H1 (cell line): ENCODE data around the gene SLC6A6. TPM values are rescaled to one million over a fixed set of nuclear protein-coding genes. Genes with fewer than 3 reads are reported as not detected.

Experiments
- CTCF ChIA-PET: fragments of 300-600 bp; sonication (Branson Sonifier 250); formaldehyde crosslinking; loops from one replicate; lab custom pipeline; 2021; ENCODE audit not compliant: partially characterized antibody; lab: Charles Lee
- POLR2A ChIA-PET: fragments of 300-600 bp; sonication (Branson Sonifier 250); formaldehyde crosslinking; loops from one replicate; lab custom pipeline; 2021; ENCODE audit warnings: inconsistent platforms; ENCODE audit not compliant: partially characterized antibody; lab: Charles Lee
- DNase-seq, 2 experiments: peaks; one replicate each; pipeline versions ENCODE4 v3.0.0 to v3.0.0-alpha.2; 2010 to 2022; ENCODE audit warnings: low spot score in 2 of 2, low read depth in 1 of 2, mixed read lengths in 1 of 2
- FAIRE-seq: peaks from 2 replicates; lab custom pipeline; 2011; peaks lifted over from hg19 to GRCh38; lab: Jason Lieb, UNC
- H2AFZ ChIP-seq: 2 replicates; pipeline ENCODE4 v1.8.1; 2012; ENCODE audit warnings: low read length, inconsistent platforms
- H2AK5ac ChIP-seq: 2 replicates; pipeline ENCODE4 v1.6.1; 2013; ENCODE audit warnings: low read depth, low read length
- H2BK120ac ChIP-seq: replicated peaks from 2 replicates; pipeline ENCODE3; 2013; ENCODE audit warnings: low read depth, low read length, inconsistent platforms
- H2BK12ac ChIP-seq: 2 replicates; pipeline ENCODE4 v1.6.1; 2013; ENCODE audit warnings: low read depth, low read length
- H2BK15ac ChIP-seq: 2 replicates; pipeline ENCODE4 v1.6.1; 2013; ENCODE audit warnings: low read length
- H2BK20ac ChIP-seq: 2 replicates; pipeline ENCODE4 v1.6.1; 2013; ENCODE audit warnings: low read length
- H2BK5ac ChIP-seq: 2 replicates; pipeline ENCODE4 v1.6.1; 2013; ENCODE audit warnings: low read depth, low read length
- H3K14ac ChIP-seq: 2 replicates; pipeline ENCODE4 v1.6.1; 2013; ENCODE audit warnings: inconsistent platforms; ENCODE audit not compliant: insufficient read length
- H3K18ac ChIP-seq: 2 replicates; pipeline ENCODE4 v1.6.1; 2013; ENCODE audit warnings: low read length; ENCODE audit errors: extremely low read depth
- H3K23ac ChIP-seq: 2 replicates; pipeline ENCODE4 v1.6.1; 2013; ENCODE audit warnings: inconsistent platforms; ENCODE audit not compliant: insufficient read length
- H3K23me2 ChIP-seq: 2 replicates; pipeline ENCODE4 v1.6.1; 2013; ENCODE audit warnings: low read depth, low read length
- H3K27ac ChIP-seq: 2 replicates; pipeline ENCODE4 v1.6.1; 2011; ENCODE audit warnings: low read depth, low read length, inconsistent platforms
- H3K27me3 ChIP-seq, 4 experiments: replicated peaks in 1 of 4; 1 replicate in 1 of 4; 2 replicates in 3 of 4; pipeline versions ENCODE4 v1.6.1 to v1.8.1; 2011 to 2013; ENCODE audit warnings: low read length in 3 of 4, mild to moderate bottlenecking in 3 of 4, inconsistent platforms in 2 of 4, mixed read lengths in 2 of 4, moderate library complexity in 1 of 4; ENCODE audit not compliant: control insufficient read depth in 3 of 4, insufficient read depth in 3 of 4; ENCODE audit errors: extremely low read depth in 1 of 4
- H3K36me3 ChIP-seq, 4 experiments: 2 replicates each; pipeline versions ENCODE4 v1.6.1 to v1.8.1; 2011 to 2013; ENCODE audit warnings: mild to moderate bottlenecking in 4 of 4, low read length in 3 of 4, moderate library complexity in 2 of 4, control low read depth in 1 of 4, inconsistent platforms in 1 of 4; ENCODE audit not compliant: insufficient read depth in 4 of 4, control insufficient read depth in 2 of 4
- H3K4ac ChIP-seq: replicated peaks from 2 replicates; pipeline ENCODE3; 2013; ENCODE audit warnings: low read length, low read depth, mixed read lengths, inconsistent platforms; ENCODE audit not compliant: insufficient read length
- H3K4me1 ChIP-seq, 4 experiments: replicated peaks in 1 of 4; 1 replicate in 1 of 4; 2 replicates in 3 of 4; pipeline versions ENCODE4 v1.6.1 to v1.8.1; 2011 to 2013; ENCODE audit warnings: low read length in 3 of 4, inconsistent platforms in 2 of 4, mixed read lengths in 1 of 4; ENCODE audit not compliant: insufficient read depth in 4 of 4, control insufficient read depth in 3 of 4
- H3K4me2 ChIP-seq, 2 experiments: 2 replicates each; pipeline versions ENCODE4 v1.6.1 to v1.8.1; 2011 to 2013; ENCODE audit warnings: low read depth in 2 of 2, low read length in 2 of 2, control low read depth in 1 of 2, inconsistent platforms in 1 of 2, mild to moderate bottlenecking in 1 of 2; ENCODE audit not compliant: insufficient read depth in 1 of 2
- H3K4me3 ChIP-seq, 4 experiments: fragments of 200-600, 300-600 bp in 1 of 4; sonication (generic), shearing (Covaris generic), sonication (Bioruptor Twin) in 1 of 4; 2 replicates each; pipeline versions ENCODE4 v1.5.1 to v1.8.1; 2011 to 2016; ENCODE audit warnings: low read length in 4 of 4, low read depth in 3 of 4, control low read depth in 2 of 4, inconsistent platforms in 2 of 4, mild to moderate bottlenecking in 2 of 4, mixed read lengths in 1 of 4, moderate library complexity in 1 of 4; ENCODE audit not compliant: insufficient read depth in 2 of 4; ENCODE audit errors: extremely low read depth in 1 of 4
- H3K56ac ChIP-seq: replicated peaks from 2 replicates; pipeline ENCODE3; 2013; ENCODE audit warnings: low read depth, mild to moderate bottlenecking, mixed read lengths, low read length, inconsistent platforms; ENCODE audit not compliant: insufficient read length
- H3K79me1 ChIP-seq: 2 replicates; pipeline ENCODE4 v1.6.1; 2013; ENCODE audit warnings: low read depth, low read length, control low read depth
- H3K79me2 ChIP-seq, 2 experiments: 2 replicates each; pipeline versions ENCODE4 v1.6.1 to v1.8.1; 2012 to 2013; ENCODE audit warnings: low read length in 2 of 2, mild to moderate bottlenecking in 2 of 2, inconsistent platforms in 1 of 2; ENCODE audit not compliant: insufficient read depth in 2 of 2, control insufficient read depth in 1 of 2
- H3K9ac ChIP-seq, 4 experiments: replicated peaks in 1 of 4; 1 replicate in 1 of 4; 2 replicates in 3 of 4; pipeline versions ENCODE4 v1.6.1 to v1.8.1; 2011 to 2013; ENCODE audit warnings: low read depth in 3 of 4, low read length in 3 of 4, control low read depth in 2 of 4, mild to moderate bottlenecking in 2 of 4, moderate library complexity in 2 of 4, inconsistent platforms in 1 of 4; ENCODE audit errors: extremely low read depth in 1 of 4
- H3K9me3 ChIP-seq, 2 experiments: 2 replicates each; pipeline versions ENCODE4 v1.6.1 to v1.8.1; 2012 to 2013; ENCODE audit warnings: mild to moderate bottlenecking in 2 of 2, moderate library complexity in 2 of 2, control low read depth in 1 of 2, inconsistent platforms in 1 of 2, low read depth in 1 of 2, low read length in 1 of 2, mixed read lengths in 1 of 2; ENCODE audit not compliant: insufficient read depth in 2 of 2
- H4K20me1 ChIP-seq, 2 experiments: replicated peaks in 1 of 2; 2 replicates each; pipeline versions ENCODE3 to v1.8.1; 2011 to 2013; ENCODE audit warnings: inconsistent platforms in 2 of 2, low read length in 2 of 2, mild to moderate bottlenecking in 1 of 2; ENCODE audit not compliant: insufficient read depth in 2 of 2, control insufficient read depth in 1 of 2
- H4K5ac ChIP-seq: 2 replicates; pipeline ENCODE4 v1.6.1; 2013; ENCODE audit warnings: low read length, low read depth, mixed read lengths, inconsistent platforms; ENCODE audit not compliant: insufficient read length
- H4K8ac ChIP-seq: 2 replicates; pipeline ENCODE4 v1.8.0; 2013; ENCODE audit warnings: mild to moderate bottlenecking, moderate library complexity, low read length, inconsistent platforms; ENCODE audit not compliant: insufficient read depth; ENCODE audit errors: extremely low read depth
- H4K91ac ChIP-seq: replicated peaks from 2 replicates; pipeline ENCODE3; 2013; ENCODE audit warnings: low read length, mixed read lengths, inconsistent platforms; ENCODE audit not compliant: insufficient read length
- ASH2L ChIP-seq: fragments of 200-600, 300-600 bp; sonication (generic); IDR thresholded peaks from one replicate; pipeline ENCODE4 v1.7.1; 2017; ENCODE audit warnings: low read length
- CBX8 ChIP-seq: fragments of 300-800, 300-1000 bp; sonication (generic); IDR thresholded peaks from 2 replicates; pipeline ENCODE4 v1.7.1; 2016; ENCODE audit warnings: low read depth, low read length, borderline replicate concordance
- HDAC6 ChIP-seq: IDR thresholded peaks from one replicate; pipeline ENCODE4 v1.7.1; 2012; ENCODE audit warnings: low read depth, mild to moderate bottlenecking, inconsistent platforms, low read length, moderate library complexity
- KDM1A ChIP-seq: fragments of 200-600, 300-600 bp; sonication (generic); IDR thresholded peaks from 2 replicates; pipeline ENCODE4 v1.7.1; 2016; ENCODE audit warnings: mild to moderate bottlenecking, low read length, borderline replicate concordance
- MAFK ChIP-seq: IDR thresholded peaks from 2 replicates; pipeline ENCODE4 v1.6.1; 2012; ENCODE audit warnings: low read depth, mild to moderate bottlenecking, improper control_type of control experiment, low read length
- SP4 ChIP-seq: IDR thresholded peaks from 2 replicates; pipeline ENCODE4 v1.6.1; 2012; ENCODE audit warnings: low read length, inconsistent platforms
- SUZ12 ChIP-seq: fragments of 200-600 bp; sonication (generic); IDR thresholded peaks from 2 replicates; pipeline ENCODE4 v1.6.1; 2012; ENCODE audit warnings: mild to moderate bottlenecking, inconsistent platforms, low read length, moderate library complexity, mixed read lengths
- WGBS, 2 experiments: shearing (Covaris generic) in 1 of 2; methylation state at CpG; one replicate each; pipeline versions ENCODE4 v1.1.6 to v1.1.7; 2013 to 2015; ENCODE audit warnings: low lambda C conversion rate in 2 of 2, mixed read lengths in 2 of 2, inconsistent platforms in 1 of 2, low coverage in 1 of 2, missing lambda C conversion rate in 1 of 2; ENCODE audit not compliant: insufficient replicate concordance in 2 of 2, insufficient coverage in 1 of 2, insufficient read length in 1 of 2; ENCODE audit errors: extremely low coverage in 1 of 2, missing lambda C conversion rate in 1 of 2; 5-methylcytosine and 5-hydroxymethylcytosine counted together
- polyA plus RNA-seq, 7 experiments: library from polyadenylated mRNA; depleted of rRNA in 3 of 7; stranded (reverse) in 5 of 7; unstranded in 2 of 7; fragments of >200 nt in 5 of 7; fragments of 200-250 nt in 2 of 7; gene quantifications; 1 replicate in 5 of 7; 2 replicates in 1 of 7; 4 replicates in 1 of 7; pipeline versions ENCODE4 v1.2.1 to v1.2.3, GENCODE V29; 2011 to 2013; ENCODE audit warnings: missing spikeins in 2 of 7, mixed read lengths in 2 of 7
- total RNA-seq: library from RNA; stranded (reverse); fragmentation: NEBNext Ultra II Directional; extraction: Animal tissue kit (Norgen Biotek cat#: 25700); gene quantifications from 2 replicates; pipeline ENCODE4 v1.2.1, GENCODE V29; 2021

SLC6A6 gene
- total and polyA plus RNA-seq, 2 of the 8 experiments (the other 6 are each of a cell fraction or from before 2014, with no cell fraction given), result 66.2 to 144 TPM

- Histone ChIP-seq H3K4ac (no peak overlapping the region), H3K27ac (no peak overlapping the region), H2BK5ac (no peak overlapping the region), H2AFZ (no peak overlapping the region), H3K9ac (no peak overlapping the region), H3K79me1 (no peaks in the 10 kb centered on the region), H3K27me3 (no peaks in the 10 kb centered on the region), H4K91ac (no peak overlapping the region), H4K20me1 (peaks cover 0 to 15% of the 10 kb centered on the region in 2 experiments), H2BK12ac (no peak overlapping the region), H3K23me2 (no peaks in the 10 kb centered on the region; the same call in 1 of the 2 replicates), H2BK120ac (no peak overlapping the region), H2BK15ac (no peak overlapping the region), H3K9me3 (no peaks in the 10 kb centered on the region), H2AK5ac (no peak overlapping the region), H2BK20ac (no peak overlapping the region), H3K56ac (no peak overlapping the region), H3K4me3 (no peak overlapping the region), H3K36me3 (peaks cover 27 to 75% (median 64%) of the 10 kb centered on the region in 4 experiments), H3K4me2 (no peak overlapping the region), H3K79me2 (no peaks in the 10 kb centered on the region), H3K18ac (no peak overlapping the region), H3K4me1 (peaks cover 0 to 8% (median 2%) of the 10 kb centered on the region in 4 experiments; a peak in 5 of 7 replicates), H4K5ac (no peak overlapping the region), H3K23ac (no peak overlapping the region), H4K8ac (no peak overlapping the region), H3K14ac (no peak overlapping the region)
- DNase-seq (no peak), FAIRE-seq (no peak)
- POLR2A ChIA-PET, result no interaction called here
- CTCF ChIA-PET, result interaction anchor here (5.3 kb wide), 1 partner anchor 14 kb away, joined by 23 read pairs; no protein-coding TSS in a partner anchor
- 95% methylated on average over 6 of the region's 10 CpGs; no CpG with 5 or more reads in 1 of the 2 experiments for WGBS, 2 experiments
- TF ChIP-seq HDAC6 (no peak), KDM1A (no peak), ASH2L (no peak), MAFK (no peak), CBX8 (no peak), SP4 (no peak), SUZ12 (no peak)
Observed at GRCh38 chr3:14481018-14481645, 78.7 kb downstream of the SLC6A6 start.
